ENCODE data around the gene C3.
"Not testable (repeated sequence)": the region's sequence is repeated elsewhere in the genome, so short reads cannot be mapped to it uniquely, and the experiment has no call there.

Gene C3

GRCh38 chr19:6662702-6663101 lies 57.7 kb downstream of the C3 start:
- no peak for DNase-seq (ENCODE audit: low read depth)

GRCh38 chr19:6661509-6662244 lies 58.8 kb downstream of the C3 start:
- peak; percentile 52 for DNase-seq (ENCODE audit: low read depth)

- no peak for DNase-seq (ENCODE audit: low read depth)
These were observed 59.5 kb downstream of the C3 start for GRCh38 chr19:6660930-6661329.

GRCh38 chr19:6656390-6656789 lies 64.1 kb downstream of the C3 start:
- not testable (repeated sequence) for DNase-seq (ENCODE audit: low read depth)

GRCh38 chr19:6654347-6655310 lies 65.8 kb downstream of the C3 start:
- DNase-seq (ENCODE audit: low read depth), result no peak

GRCh38 chr19:6652805-6653094 lies 67.7 kb downstream of the C3 start:
- no peak for DNase-seq (ENCODE audit: low read depth)

- no peak for DNase-seq (ENCODE audit: low read depth)
These were observed 68.3 kb downstream of the C3 start for GRCh38 chr19:6651965-6652804.

- no peak for DNase-seq (ENCODE audit: low read depth)
These were observed 71.3 kb downstream of the C3 start for GRCh38 chr19:6649185-6649584.

- no peak for DNase-seq (ENCODE audit: low read depth)
These were observed 72.2 kb downstream of the C3 start for GRCh38 chr19:6648141-6648715.

GRCh38 chr19:6644796-6645195 lies 75.7 kb downstream of the C3 start:
- no peak for DNase-seq (ENCODE audit: low read depth)

GRCh38 chr19:6640333-6640732 lies 80.1 kb downstream of the C3 start:
- DNase-seq (ENCODE audit: low read depth), result not testable (repeated sequence)

- DNase-seq (ENCODE audit: low read depth), result no peak
These were observed 81.0 kb downstream of the C3 start for GRCh38 chr19:6639439-6639838.

GRCh38 chr19:6633456-6633813 lies 87.0 kb downstream of the C3 start:
- not testable (repeated sequence) for DNase-seq (ENCODE audit: low read depth)

GRCh38 chr19:6632747-6633455 lies 87.5 kb downstream of the C3 start:
- peak; percentile 26 for DNase-seq (ENCODE audit: low read depth)

- peak; percentile 64 for DNase-seq (ENCODE audit: low read depth)
These were observed 88.3 kb downstream of the C3 start for GRCh38 chr19:6632002-6632621.

Data from amniotic epithelial cell (primary cell).